Measurements from ENCODE around the gene SLC7A1.

DNA sequence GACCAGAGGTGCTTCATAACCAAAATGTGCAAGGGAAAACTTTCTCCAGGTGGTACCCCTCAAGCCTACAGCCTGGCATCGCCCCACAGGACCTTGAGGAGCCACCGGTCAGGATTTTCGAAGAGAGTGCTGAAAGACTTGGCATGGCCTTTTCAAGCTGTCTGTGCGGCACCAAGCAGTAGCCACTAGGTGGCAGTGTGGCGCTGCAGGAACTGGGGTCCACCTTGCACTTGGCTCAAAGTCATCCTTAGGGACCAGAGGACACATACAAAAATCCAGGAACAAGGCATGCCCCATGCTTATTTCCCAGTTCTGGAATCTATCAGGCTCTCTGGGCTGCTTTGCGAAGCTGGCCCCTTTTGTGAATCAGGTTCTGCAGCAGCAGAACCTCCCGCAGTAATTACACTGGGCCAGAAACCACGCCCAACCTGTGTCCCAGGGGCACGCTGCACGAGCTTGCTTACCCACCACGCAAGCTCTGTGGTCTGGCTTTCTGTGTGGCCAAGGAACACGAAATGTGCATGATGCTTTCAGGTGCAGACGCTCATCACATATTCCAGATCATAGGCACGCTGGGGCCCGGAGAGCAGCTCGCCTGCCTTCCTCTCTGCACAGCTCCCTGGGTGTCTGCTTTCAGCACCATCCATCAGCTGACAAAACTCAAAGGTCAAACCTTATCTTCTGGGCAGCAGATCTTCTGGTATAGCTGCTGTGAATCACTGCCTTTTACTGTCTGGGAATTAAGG is 87.2 kb downstream of the SLC7A1 start:
- TF ChIP-seq, protein P1, sequence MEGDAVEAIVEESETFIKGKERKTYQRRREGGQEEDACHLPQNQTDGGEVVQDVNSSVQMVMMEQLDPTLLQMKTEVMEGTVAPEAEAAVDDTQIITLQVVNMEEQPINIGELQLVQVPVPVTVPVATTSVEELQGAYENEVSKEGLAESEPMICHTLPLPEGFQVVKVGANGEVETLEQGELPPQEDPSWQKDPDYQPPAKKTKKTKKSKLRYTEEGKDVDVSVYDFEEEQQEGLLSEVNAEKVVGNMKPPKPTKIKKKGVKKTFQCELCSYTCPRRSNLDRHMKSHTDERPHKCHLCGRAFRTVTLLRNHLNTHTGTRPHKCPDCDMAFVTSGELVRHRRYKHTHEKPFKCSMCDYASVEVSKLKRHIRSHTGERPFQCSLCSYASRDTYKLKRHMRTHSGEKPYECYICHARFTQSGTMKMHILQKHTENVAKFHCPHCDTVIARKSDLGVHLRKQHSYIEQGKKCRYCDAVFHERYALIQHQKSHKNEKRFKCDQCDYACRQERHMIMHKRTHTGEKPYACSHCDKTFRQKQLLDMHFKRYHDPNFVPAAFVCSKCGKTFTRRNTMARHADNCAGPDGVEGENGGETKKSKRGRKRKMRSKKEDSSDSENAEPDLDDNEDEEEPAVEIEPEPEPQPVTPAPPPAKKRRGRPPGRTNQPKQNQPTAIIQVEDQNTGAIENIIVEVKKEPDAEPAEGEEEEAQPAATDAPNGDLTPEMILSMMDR (IDR thresholded peaks at IDR 0.05) = peak; percentile 88 to 98
- TF ChIP-seq POLR2AphosphoS5 (IDR thresholded peaks at IDR 0.05) (peak in 1 of 3 donors; percentile 77), POLR2A (IDR thresholded peaks at IDR 0.05) (no peak), EP300 (IDR thresholded peaks at IDR 0.05) (no peak)

Data from suprapubic skin (tissue), 4 donors.